Skeletal muscle satellite cell (primary cell): ENCODE measurements around the gene ANKRD34A.
"Not testable (repeated sequence)": the region's sequence is repeated elsewhere in the genome, so short reads cannot be mapped to it uniquely, and the experiment has no call there.

Experiments
- H3K27me3 ChIP-seq: 2 replicates; pipeline ENCODE4 v1.7.0; 2013; ENCODE audit warnings: low read length; ENCODE audit not compliant: control insufficient read depth, insufficient read depth
- H3K36me3 ChIP-seq: 2 replicates; pipeline ENCODE4 v1.7.0; 2013; ENCODE audit warnings: mild to moderate bottlenecking, control low read depth, low read length; ENCODE audit not compliant: insufficient read depth
- H3K4me1 ChIP-seq: 2 replicates; pipeline ENCODE4 v1.7.0; 2013; ENCODE audit warnings: low read length; ENCODE audit not compliant: control insufficient read depth, insufficient read depth
- H3K4me2 ChIP-seq: 2 replicates; pipeline ENCODE4 v1.7.0; 2013; ENCODE audit warnings: mild to moderate bottlenecking, low read length
- H3K4me3 ChIP-seq: 2 replicates; pipeline ENCODE4 v1.7.0; 2013; ENCODE audit warnings: low read length
- H3K9ac ChIP-seq: 2 replicates; pipeline ENCODE4 v1.7.0; 2013; ENCODE audit warnings: mild to moderate bottlenecking, low read depth, low read length, moderate library complexity
- H3K9me3 ChIP-seq: replicated peaks from 2 replicates; pipeline ENCODE4 v1.7.0; 2013; ENCODE audit warnings: mild to moderate bottlenecking, control low read depth, low read length

The ANKRD34A gene

DNA sequence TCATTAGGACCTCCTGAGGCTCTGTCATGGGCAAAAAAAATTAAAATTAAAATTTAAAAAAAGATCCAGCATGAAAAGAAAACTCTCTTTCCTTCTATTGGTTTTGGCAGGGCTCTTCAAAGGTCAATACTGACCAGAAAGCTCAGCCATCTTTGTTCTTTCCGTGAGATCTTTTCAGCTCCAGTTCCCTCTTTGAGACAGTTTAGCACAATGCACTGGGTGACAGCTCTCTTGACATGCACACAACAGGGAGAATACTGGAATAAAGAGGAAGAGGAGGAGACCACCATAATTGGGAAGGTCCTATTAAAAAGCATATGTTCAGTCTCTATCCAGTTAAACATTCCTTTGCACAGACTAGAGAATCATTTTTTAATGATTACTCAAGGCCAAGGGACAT, 12.8 kb downstream of the ANKRD34A start:
- Histone ChIP-seq H3K9me3 (no peaks in the 10 kb centered on the region), H3K4me3 (no peak overlapping the region), H3K27me3 (no peaks in the 10 kb centered on the region), H3K36me3 (peaks cover 18% of the 10 kb centered on the region), H3K4me2 (no peak overlapping the region), H3K9ac (no peak overlapping the region), H3K4me1 (peaks cover 26% of the 10 kb centered on the region)

- Histone ChIP-seq H3K4me2 (no peak overlapping the region), H3K36me3 (peaks cover 26% of the 10 kb centered on the region), H3K27me3 (no peaks in the 10 kb centered on the region), H3K4me3 (no peak overlapping the region), H3K4me1 (peaks cover 3% of the 10 kb centered on the region), H3K9me3 (no peaks in the 10 kb centered on the region), H3K9ac (no peak overlapping the region)
These were observed 15.2 kb downstream of the ANKRD34A start for GRCh38 chr1:145949219-145949618.

DNA sequence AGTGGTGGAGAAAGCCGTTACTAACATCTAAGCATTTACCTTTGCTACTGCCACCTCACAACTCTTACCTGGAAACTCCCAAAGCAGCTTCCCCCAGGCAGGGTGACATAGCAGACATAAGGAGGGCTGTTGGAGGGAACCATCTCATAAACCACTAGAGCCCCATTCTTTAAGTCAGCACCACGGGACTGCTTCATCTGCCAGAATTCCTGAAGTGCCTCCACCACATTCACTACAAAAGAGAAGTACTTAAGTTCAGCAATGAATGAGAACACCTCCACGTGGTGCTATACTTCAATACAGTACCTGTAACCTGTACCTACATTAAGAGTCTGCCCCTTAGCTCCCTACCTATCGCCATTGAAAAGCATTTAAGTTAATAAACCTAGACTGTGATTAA, 16.8 kb downstream of the ANKRD34A start:
- Histone ChIP-seq H3K9me3 (no peaks in the 10 kb centered on the region), H3K4me2 (no peak overlapping the region), H3K4me1 (peaks cover 3% of the 10 kb centered on the region), H3K27me3 (no peaks in the 10 kb centered on the region), H3K9ac (no peak overlapping the region), H3K36me3 (peaks cover 34% of the 10 kb centered on the region), H3K4me3 (no peak overlapping the region)

- Histone ChIP-seq H3K9me3 (no peaks in the 10 kb centered on the region), H3K27me3 (no peaks in the 10 kb centered on the region), H3K4me1 (peaks cover 3% of the 10 kb centered on the region), H3K36me3 (peaks cover 31% of the 10 kb centered on the region), H3K4me3 (no peak overlapping the region), H3K4me2 (no peak overlapping the region), H3K9ac (no peak overlapping the region)
These were observed 17.8 kb downstream of the ANKRD34A start for GRCh38 chr1:145946477-145946986.

GRCh38 chr1:145944532-145944931, 19.8 kb downstream of the ANKRD34A start:
- no peaks in the 10 kb centered on the region for H3K9me3 ChIP-seq
- no peaks in the 10 kb centered on the region for H3K27me3 ChIP-seq
- H3K4me2 ChIP-seq: no peak overlapping the region
- peaks cover 26% of the 10 kb centered on the region for H3K36me3 ChIP-seq
- no peaks in the 10 kb centered on the region for H3K4me1 ChIP-seq
- H3K9ac ChIP-seq: no peak overlapping the region
- H3K4me3 ChIP-seq: no peak overlapping the region

GRCh38 chr1:145942871-145943270, 21.5 kb downstream of the ANKRD34A start:
- no peak overlapping the region for H3K9ac ChIP-seq
- peaks cover 22% of the 10 kb centered on the region for H3K36me3 ChIP-seq
- no peaks in the 10 kb centered on the region for H3K4me1 ChIP-seq
- no peak overlapping the region for H3K4me2 ChIP-seq
- no peaks in the 10 kb centered on the region for H3K9me3 ChIP-seq
- no peaks in the 10 kb centered on the region for H3K27me3 ChIP-seq
- H3K4me3 ChIP-seq: no peak overlapping the region

GRCh38 chr1:145942405-145942804, 22.0 kb downstream of the ANKRD34A start:
- no peak overlapping the region for H3K9ac ChIP-seq
- H3K36me3 ChIP-seq: peaks cover 25% of the 10 kb centered on the region
- no peak overlapping the region for H3K4me3 ChIP-seq

DNA sequence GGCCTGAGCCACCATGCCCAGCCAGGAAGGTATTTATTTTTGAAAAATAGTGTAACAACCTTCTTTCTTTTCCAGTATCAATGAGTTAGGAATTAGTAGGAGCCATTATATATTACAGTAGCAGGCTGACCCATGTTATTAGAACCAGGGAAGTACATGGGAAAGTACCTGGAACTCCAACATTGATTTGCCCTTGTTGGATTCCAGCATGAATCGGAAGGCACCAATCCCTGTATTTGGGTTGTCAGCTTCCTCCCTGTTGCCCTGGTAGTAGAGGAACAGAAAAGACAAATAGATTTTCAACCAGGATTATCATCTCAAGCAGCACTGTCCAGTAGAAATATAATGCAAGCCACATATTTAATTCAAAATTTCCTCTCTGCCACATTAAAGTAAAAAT, 26.9 kb downstream of the ANKRD34A start:
- Histone ChIP-seq H3K36me3 (peaks cover 30% of the 10 kb centered on the region), H3K4me2 (no peak overlapping the region), H3K4me1 (no peaks in the 10 kb centered on the region)

More at GRCh38 chr1:145942405-145942804, 22.0 kb downstream of the ANKRD34A start:
- H3K4me2 ChIP-seq: no peak overlapping the region
- H3K27me3 ChIP-seq: no peaks in the 10 kb centered on the region
- no peaks in the 10 kb centered on the region for H3K4me1 ChIP-seq
- no peaks in the 10 kb centered on the region for H3K9me3 ChIP-seq

GRCh38 chr1:145936247-145936646, 28.1 kb downstream of the ANKRD34A start:
- Histone ChIP-seq H3K9me3 (no peaks in the 10 kb centered on the region), H3K9ac (no peak overlapping the region), H3K27me3 (no peaks in the 10 kb centered on the region), H3K4me2 (no peak overlapping the region), H3K36me3 (peaks cover 27% of the 10 kb centered on the region), H3K4me3 (no peak overlapping the region), H3K4me1 (no peaks in the 10 kb centered on the region)

More for the DNA sequence above, 26.9 kb downstream of the ANKRD34A start:
- no peaks in the 10 kb centered on the region for H3K9me3 ChIP-seq
- no peak overlapping the region for H3K4me3 ChIP-seq
- no peaks in the 10 kb centered on the region for H3K27me3 ChIP-seq
- H3K9ac ChIP-seq: no peak overlapping the region

GRCh38 chr1:145935708-145936107, 28.7 kb downstream of the ANKRD34A start:
- no peak overlapping the region for H3K4me2 ChIP-seq
- H3K27me3 ChIP-seq: no peaks in the 10 kb centered on the region
- no peaks in the 10 kb centered on the region for H3K4me1 ChIP-seq
- no peak overlapping the region for H3K4me3 ChIP-seq
- H3K36me3 ChIP-seq: peaks cover 27% of the 10 kb centered on the region
- H3K9me3 ChIP-seq: no peaks in the 10 kb centered on the region
- H3K9ac ChIP-seq: no peak overlapping the region

GRCh38 chr1:145932522-145933009, 31.8 kb downstream of the ANKRD34A start:
- not testable (repeated sequence) for H3K4me3 ChIP-seq, H3K4me2 ChIP-seq, H3K9ac ChIP-seq, H3K4me1 ChIP-seq, H3K9me3 ChIP-seq, H3K27me3 ChIP-seq
- H3K36me3 ChIP-seq: peaks cover 30% of the 10 kb centered on the region

DNA sequence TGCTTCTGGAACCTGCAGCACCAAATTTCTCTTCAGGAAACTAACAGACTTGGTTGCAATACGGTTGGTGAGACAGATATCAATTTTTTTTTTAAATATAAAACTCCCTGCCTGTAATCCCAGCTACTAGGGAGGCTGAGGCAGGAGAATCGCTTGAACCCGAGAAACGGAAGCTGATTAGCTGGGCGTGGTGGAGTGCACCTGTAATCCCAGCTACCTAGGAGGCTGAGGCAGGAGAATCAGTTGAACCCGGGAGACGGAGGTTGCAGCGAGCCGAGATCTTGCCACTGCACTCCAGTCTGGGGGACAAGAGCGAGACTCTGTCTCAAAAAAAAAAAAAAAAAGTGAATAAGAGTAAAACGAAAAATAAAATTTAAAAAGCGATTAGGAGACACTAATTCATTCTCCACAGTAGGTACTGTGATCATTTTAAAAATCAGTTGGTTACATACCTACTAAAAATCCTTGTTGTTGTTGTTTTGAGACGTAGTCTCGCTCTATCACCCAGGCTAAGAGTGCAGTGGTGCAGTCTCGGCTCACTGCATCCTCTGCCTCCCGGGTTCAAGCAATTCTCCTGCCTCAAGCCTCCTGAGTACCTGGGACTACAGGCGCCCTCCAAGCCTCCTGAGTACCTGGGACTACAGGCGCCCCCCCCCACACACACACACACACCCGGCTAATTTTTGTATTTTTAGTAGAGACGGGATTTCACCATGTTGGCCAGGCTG, 36.3 kb downstream of the ANKRD34A start:
- Histone ChIP-seq H3K4me2 (peak overlapping the region; percentile 92), H3K9me3 (no peaks in the 10 kb centered on the region), H3K4me1 (peaks cover 9% of the 10 kb centered on the region), H3K36me3 (peaks cover 14% of the 10 kb centered on the region), H3K27me3 (no peaks in the 10 kb centered on the region), H3K9ac (peak overlapping the region; percentile 98), H3K4me3 (peak overlapping the region; percentile 81)
